ENCODE results near the gene APPL1.

The APPL1 gene

GRCh38 chr3:57234613-57235575, 7.4 kb downstream of the APPL1 start:
- Mint-ChIP-seq H3K27me3 (ENCODE audit: low read depth) (no peaks in the 10 kb centered on the region), H3K27ac (no peak overlapping the region), H3K4me1 (ENCODE audit: low read depth) (peaks cover 12% of the 10 kb centered on the region), H3K36me3 (ENCODE audit: low read depth) (peaks cover 15% of the 10 kb centered on the region), H3K9me3 (peaks cover 7% of the 10 kb centered on the region), H3K4me3 (no peak overlapping the region)

- H3K9me3 Mint-ChIP-seq = no peaks in the 10 kb centered on the region
- no peak overlapping the region for H3K4me3 Mint-ChIP-seq
- peaks cover 40% of the 10 kb centered on the region for H3K36me3 Mint-ChIP-seq (ENCODE audit: low read depth)
- no peaks in the 10 kb centered on the region for H3K27me3 Mint-ChIP-seq (ENCODE audit: low read depth)
- no peaks in the 10 kb centered on the region for H3K4me1 Mint-ChIP-seq (ENCODE audit: low read depth)
- H3K27ac Mint-ChIP-seq = no peak overlapping the region
These were observed 17.4 kb downstream of the APPL1 start for GRCh38 chr3:57244946-57245345.

GRCh38 chr3:57252404-57252803, 24.9 kb downstream of the APPL1 start:
- Mint-ChIP-seq H3K4me3 (no peak overlapping the region), H3K27me3 (ENCODE audit: low read depth) (no peaks in the 10 kb centered on the region), H3K4me1 (ENCODE audit: low read depth) (no peaks in the 10 kb centered on the region), H3K9me3 (no peaks in the 10 kb centered on the region), H3K27ac (no peak overlapping the region), H3K36me3 (ENCODE audit: low read depth) (peaks cover 31% of the 10 kb centered on the region)

DNA sequence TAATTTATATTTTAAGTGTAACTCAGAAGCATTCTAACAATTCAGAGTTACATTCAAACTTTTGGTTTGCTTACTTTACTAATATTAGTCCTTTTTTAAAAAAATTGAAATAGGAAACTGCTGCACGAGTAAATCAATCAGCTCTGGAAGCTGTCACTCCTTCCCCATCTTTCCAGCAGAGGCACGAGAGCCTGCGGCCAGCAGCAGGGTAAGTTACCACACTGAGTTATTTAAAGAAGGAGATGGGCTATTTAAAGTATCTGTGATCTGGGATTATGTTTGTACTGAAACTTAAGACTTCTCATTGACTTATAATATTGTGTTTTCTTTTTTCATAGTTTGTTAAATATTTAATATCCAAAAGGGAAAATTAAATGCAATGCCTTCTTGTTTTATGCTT, 29.3 kb downstream of the APPL1 start:
- H3K4me3 Mint-ChIP-seq = no peak overlapping the region
- peaks cover 44% of the 10 kb centered on the region for H3K36me3 Mint-ChIP-seq (ENCODE audit: low read depth)
- no peaks in the 10 kb centered on the region for H3K9me3 Mint-ChIP-seq
- no peaks in the 10 kb centered on the region for H3K27me3 Mint-ChIP-seq (ENCODE audit: low read depth)
- H3K27ac Mint-ChIP-seq = no peak overlapping the region
- H3K4me1 Mint-ChIP-seq (ENCODE audit: low read depth) = no peaks in the 10 kb centered on the region

DNA sequence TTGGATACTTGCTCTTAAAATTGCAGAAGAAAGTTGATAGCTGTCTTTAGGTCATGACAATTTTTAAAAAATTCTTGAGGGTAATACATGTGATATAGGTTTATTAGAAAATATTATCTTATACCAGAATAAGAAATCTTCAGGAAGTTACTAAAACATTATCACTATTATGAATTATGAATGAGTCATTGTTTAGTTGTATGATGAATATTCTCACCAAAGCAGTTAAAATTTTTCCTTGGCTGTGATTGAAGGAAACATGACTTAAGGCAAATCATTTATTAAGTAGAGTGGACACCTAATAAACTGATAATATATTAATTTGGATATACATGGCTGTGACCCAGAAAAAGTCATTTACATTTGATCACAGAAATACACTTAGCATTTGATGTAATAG, 30.1 kb downstream of the APPL1 start:
- Mint-ChIP-seq H3K4me3 (no peak overlapping the region), H3K4me1 (ENCODE audit: low read depth) (no peaks in the 10 kb centered on the region), H3K27ac (no peak overlapping the region), H3K9me3 (peaks cover 3% of the 10 kb centered on the region), H3K27me3 (ENCODE audit: low read depth) (no peaks in the 10 kb centered on the region), H3K36me3 (ENCODE audit: low read depth) (peaks cover 45% of the 10 kb centered on the region)

DNA sequence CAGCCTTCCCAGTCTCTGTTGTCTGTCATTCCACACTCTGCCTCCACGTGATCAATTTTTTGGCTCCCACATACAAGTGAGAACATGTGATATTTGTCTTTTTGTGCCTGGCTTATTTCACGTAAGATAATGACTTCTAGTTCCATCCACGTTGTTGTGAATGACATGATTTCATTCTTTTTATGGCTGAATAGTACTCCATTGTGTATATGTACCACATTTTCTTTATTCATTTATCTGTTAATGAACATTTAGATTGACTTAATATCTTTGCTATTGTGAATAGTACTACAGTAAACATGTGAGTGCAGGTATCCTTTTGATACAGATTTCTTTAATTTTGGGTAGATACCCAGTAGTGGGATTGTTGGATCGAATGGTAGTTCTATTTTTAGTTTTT, 33.6 kb downstream of the APPL1 start:
- Mint-ChIP-seq H3K27me3 (ENCODE audit: low read depth) (no peaks in the 10 kb centered on the region), H3K27ac (no peak overlapping the region), H3K4me3 (no peak overlapping the region), H3K9me3 (peaks cover 18% of the 10 kb centered on the region), H3K4me1 (ENCODE audit: low read depth) (no peaks in the 10 kb centered on the region), H3K36me3 (ENCODE audit: low read depth) (peaks cover 64% of the 10 kb centered on the region)

DNA sequence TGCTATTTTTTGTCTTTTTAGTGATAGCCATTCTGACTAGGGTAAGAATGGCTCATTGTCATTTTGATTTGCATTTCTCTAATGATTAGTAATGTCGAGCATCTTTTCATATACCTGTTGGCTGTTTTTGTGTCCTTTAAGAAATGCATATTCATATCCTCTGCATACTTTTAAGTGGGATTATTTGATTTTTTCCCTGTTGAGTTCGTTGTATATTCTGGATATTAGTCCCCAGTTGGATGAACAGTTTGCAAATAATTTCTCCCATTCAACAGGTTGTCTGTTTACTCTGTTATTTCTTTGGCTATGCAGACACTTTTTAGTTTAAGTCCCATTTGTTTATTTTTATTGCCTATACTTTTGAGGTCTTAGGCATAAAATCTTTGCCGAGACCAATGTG, 34.4 kb downstream of the APPL1 start:
- no peaks in the 10 kb centered on the region for H3K4me1 Mint-ChIP-seq (ENCODE audit: low read depth)
- no peak overlapping the region for H3K4me3 Mint-ChIP-seq
- peaks cover 19% of the 10 kb centered on the region for H3K9me3 Mint-ChIP-seq
- H3K27ac Mint-ChIP-seq = no peak overlapping the region
- H3K27me3 Mint-ChIP-seq (ENCODE audit: low read depth) = no peaks in the 10 kb centered on the region
- H3K36me3 Mint-ChIP-seq (ENCODE audit: low read depth) = peaks cover 72% of the 10 kb centered on the region

- Mint-ChIP-seq H3K27me3 (ENCODE audit: low read depth) (no peaks in the 10 kb centered on the region), H3K27ac (no peak overlapping the region), H3K9me3 (peaks cover 11% of the 10 kb centered on the region), H3K36me3 (ENCODE audit: low read depth) (peaks cover 59% of the 10 kb centered on the region), H3K4me3 (no peak overlapping the region), H3K4me1 (ENCODE audit: low read depth) (no peaks in the 10 kb centered on the region)
These were observed 40.9 kb downstream of the APPL1 start for GRCh38 chr3:57268416-57268815.

- Mint-ChIP-seq H3K36me3 (ENCODE audit: low read depth) (peaks cover 21% of the 10 kb centered on the region), H3K27me3 (ENCODE audit: low read depth) (no peaks in the 10 kb centered on the region), H3K4me1 (ENCODE audit: low read depth) (no peaks in the 10 kb centered on the region), H3K4me3 (no peak overlapping the region), H3K9me3 (no peaks in the 10 kb centered on the region), H3K27ac (no peak overlapping the region)
These were observed 47.3 kb downstream of the APPL1 start for GRCh38 chr3:57274845-57275244.

DNA sequence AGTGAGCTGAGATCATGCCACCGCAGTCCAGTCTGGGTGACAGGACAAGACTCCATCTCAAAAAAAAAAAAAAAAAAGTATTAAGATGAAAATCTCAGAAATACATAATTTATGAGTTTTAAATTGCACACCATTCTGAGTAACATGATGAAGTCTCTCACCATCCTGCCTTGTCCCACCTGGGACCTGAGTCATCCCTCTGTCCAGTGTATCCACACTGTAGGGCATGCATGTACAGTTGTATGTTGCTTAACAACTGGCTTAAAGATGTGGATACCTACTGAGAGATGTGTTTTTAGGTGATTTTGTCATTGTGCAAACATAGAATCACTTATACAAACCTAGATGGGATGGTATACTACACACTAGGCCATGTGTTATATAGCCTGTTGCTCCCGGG, 47.9 kb downstream of the APPL1 start:
- Mint-ChIP-seq H3K27me3 (ENCODE audit: low read depth) (no peaks in the 10 kb centered on the region), H3K4me1 (ENCODE audit: low read depth) (no peaks in the 10 kb centered on the region), H3K27ac (no peak overlapping the region), H3K9me3 (no peaks in the 10 kb centered on the region), H3K36me3 (ENCODE audit: low read depth) (peaks cover 18% of the 10 kb centered on the region), H3K4me3 (no peak overlapping the region)

DNA sequence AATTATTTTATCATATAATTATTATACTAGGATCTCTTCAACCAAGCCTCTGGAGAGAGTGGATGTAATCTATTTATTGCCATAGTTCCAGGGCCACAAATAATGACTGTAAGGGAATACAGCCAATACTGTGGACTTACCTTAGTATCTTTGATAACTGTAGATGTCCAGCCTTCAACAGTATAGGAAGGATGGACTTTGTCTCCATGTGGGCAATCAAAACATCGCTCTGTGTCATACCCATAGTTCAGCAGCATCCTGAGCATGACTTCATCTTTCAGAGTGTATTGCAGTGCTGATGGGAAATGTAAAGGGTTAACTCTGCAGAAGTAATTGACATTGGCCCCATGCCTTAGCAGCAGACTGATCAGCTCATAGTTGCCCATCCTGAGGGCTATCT, 50.7 kb downstream of the APPL1 start:
- H3K27ac Mint-ChIP-seq = no peak overlapping the region
- H3K9me3 Mint-ChIP-seq = no peaks in the 10 kb centered on the region
- no peak overlapping the region for H3K4me3 Mint-ChIP-seq
- peaks cover 8% of the 10 kb centered on the region for H3K36me3 Mint-ChIP-seq (ENCODE audit: low read depth)
- H3K4me1 Mint-ChIP-seq (ENCODE audit: low read depth) = peaks cover 8% of the 10 kb centered on the region
- no peaks in the 10 kb centered on the region for H3K27me3 Mint-ChIP-seq (ENCODE audit: low read depth)

DNA sequence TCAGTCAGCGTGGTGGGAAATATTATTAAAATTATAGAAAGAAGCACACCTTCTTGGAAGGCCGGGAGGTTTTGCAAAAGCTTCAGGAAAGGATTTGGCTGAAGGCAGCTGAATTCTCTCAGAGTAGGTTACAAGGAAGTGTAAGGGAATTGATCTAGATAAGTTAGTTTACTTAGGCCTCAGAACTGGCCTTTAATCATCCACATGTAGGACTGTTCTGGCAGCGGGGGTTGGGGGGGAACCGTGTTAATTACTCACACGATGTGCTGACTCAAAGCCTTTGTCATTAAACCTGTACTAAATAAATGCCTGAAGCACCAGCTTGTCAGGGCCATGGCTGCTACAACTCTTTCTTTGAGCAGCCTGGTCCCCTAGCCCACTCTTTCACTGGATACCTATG, 52.2 kb downstream of the APPL1 start:
- Mint-ChIP-seq H3K4me3 (no peak overlapping the region), H3K9me3 (no peaks in the 10 kb centered on the region), H3K4me1 (ENCODE audit: low read depth) (peaks cover 8% of the 10 kb centered on the region), H3K27ac (no peak overlapping the region), H3K27me3 (ENCODE audit: low read depth) (no peaks in the 10 kb centered on the region), H3K36me3 (ENCODE audit: low read depth) (peaks cover 5% of the 10 kb centered on the region)

- peaks cover 8% of the 10 kb centered on the region for H3K4me1 Mint-ChIP-seq (ENCODE audit: low read depth)
These were observed 54.2 kb downstream of the APPL1 start for GRCh38 chr3:57281715-57282114.

GRCh38 chr3:57283334-57283733, 55.8 kb downstream of the APPL1 start:
- no peaks in the 10 kb centered on the region for H3K27me3 Mint-ChIP-seq (ENCODE audit: low read depth)
- H3K4me1 Mint-ChIP-seq (ENCODE audit: low read depth) = peaks cover 8% of the 10 kb centered on the region
- H3K27ac Mint-ChIP-seq = no peak overlapping the region
- no peaks in the 10 kb centered on the region for H3K9me3 Mint-ChIP-seq
- no peak overlapping the region for H3K4me3 Mint-ChIP-seq
- H3K36me3 Mint-ChIP-seq (ENCODE audit: low read depth) = no peaks in the 10 kb centered on the region

More at GRCh38 chr3:57281715-57282114, 54.2 kb downstream of the APPL1 start:
- H3K9me3 Mint-ChIP-seq = no peaks in the 10 kb centered on the region
- no peaks in the 10 kb centered on the region for H3K27me3 Mint-ChIP-seq (ENCODE audit: low read depth)
- H3K4me3 Mint-ChIP-seq = no peak overlapping the region
- H3K36me3 Mint-ChIP-seq (ENCODE audit: low read depth) = peaks cover under 1% of the 10 kb centered on the region
- no peak overlapping the region for H3K27ac Mint-ChIP-seq

DNA sequence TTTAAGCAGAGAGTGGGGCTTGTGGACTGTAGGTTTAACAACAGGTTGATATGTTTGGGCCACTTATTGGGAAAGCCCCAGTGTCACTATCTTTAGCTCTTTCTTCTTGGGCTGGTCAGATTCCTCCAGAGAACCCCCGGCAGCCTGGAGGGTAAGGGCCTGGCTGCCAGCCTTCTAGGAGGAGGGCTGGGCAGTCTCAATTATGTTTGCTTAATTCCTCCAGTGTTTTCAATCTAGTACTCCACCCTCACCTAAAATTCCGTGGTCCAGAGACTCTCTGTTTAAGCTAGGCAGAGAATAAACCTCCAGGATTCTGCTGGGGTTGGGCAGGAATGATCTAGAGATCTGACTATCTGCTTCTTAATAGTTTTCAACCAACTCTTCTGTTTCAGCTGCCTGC, 59.7 kb downstream of the APPL1 start:
- peaks cover 7% of the 10 kb centered on the region for H3K27me3 Mint-ChIP-seq (ENCODE audit: low read depth)
- H3K27ac Mint-ChIP-seq = no peak overlapping the region
- no peaks in the 10 kb centered on the region for H3K4me1 Mint-ChIP-seq (ENCODE audit: low read depth)
- no peak overlapping the region for H3K4me3 Mint-ChIP-seq
- H3K36me3 Mint-ChIP-seq (ENCODE audit: low read depth) = no peaks in the 10 kb centered on the region
- no peaks in the 10 kb centered on the region for H3K9me3 Mint-ChIP-seq

Data from T-helper 1 cell treated with Interleukin-12 subunit alpha and Interleukin-12 subunit beta and Interleukin-4 antibody, amounts not matched to agents 30 μg/mL and 1 μg/mL, for 36 hours (primary cell).